HG03064 (cell line): ENCODE results near the gene TMEM72.

Source experiments
- ATAC-seq: cut with Tn5 transposase; IDR thresholded peaks from one replicate; pipeline ENCODE4 v1.9.1; 2021; ENCODE audit warnings: low read depth; ENCODE audit not compliant: unreplicated experiment

TMEM72 gene

GRCh38 chr10:44976352-44977198, 65.4 kb downstream of the TMEM72 start:
- no peak for ATAC-seq

- no peak for ATAC-seq
Observed at GRCh38 chr10:44977287-44978212, 66.4 kb downstream of the TMEM72 start.

DNA sequence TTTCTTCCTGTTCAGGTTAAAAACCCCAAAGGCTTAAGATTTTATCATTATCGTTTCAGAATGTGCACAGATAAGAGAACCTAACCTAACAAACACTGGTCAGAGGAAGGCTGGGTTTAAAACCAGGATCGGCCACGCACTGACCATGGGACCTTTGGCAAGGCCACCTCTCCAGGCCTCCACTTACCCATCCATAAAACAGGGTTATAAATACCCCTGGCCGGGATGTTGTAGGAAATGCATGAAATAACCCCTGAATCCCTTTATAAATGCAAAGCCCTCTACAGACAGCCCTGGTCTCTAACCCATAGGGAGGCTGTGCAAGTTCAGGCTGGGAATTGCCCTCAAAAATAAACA, 67.1 kb downstream of the TMEM72 start:
- ATAC-seq = no peak

- no peak for ATAC-seq
Observed at GRCh38 chr10:44978570-44979280, 67.6 kb downstream of the TMEM72 start, which contains the start of gene DEPP1. Gene DEPP1, minus strand, starts transcription at chr10:44978809. Its CDS starts 779 bp downstream, at chr10:44978030.

- ATAC-seq = no peak
Observed at GRCh38 chr10:44979281-44980191, 68.4 kb downstream of the TMEM72 start.

- no peak for ATAC-seq
Observed at GRCh38 chr10:44980309-44981171, 69.4 kb downstream of the TMEM72 start.

- peak; percentile 37 for ATAC-seq
Observed at GRCh38 chr10:44981172-44982113, 70.3 kb downstream of the TMEM72 start.

DNA sequence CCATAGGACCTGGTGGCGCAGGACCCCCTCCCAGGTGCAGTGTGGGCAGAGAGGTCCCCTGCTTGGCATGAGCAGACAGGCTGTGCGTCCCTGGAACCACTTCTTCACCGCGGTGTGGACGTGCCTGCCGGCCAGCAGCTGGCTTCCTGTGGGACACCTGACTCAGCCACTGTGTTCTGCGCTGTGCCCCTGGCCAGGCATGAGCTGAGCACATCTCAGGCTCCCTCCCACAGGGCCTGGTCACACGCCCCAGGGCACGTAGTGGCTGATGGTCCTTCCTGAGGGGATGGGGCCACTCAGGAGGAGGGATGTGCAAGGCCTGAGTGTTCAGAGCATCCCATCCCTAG, 71.0 kb downstream of the TMEM72 start:
- ATAC-seq = peak; percentile 34

GRCh38 chr10:44982496-44982895, 71.4 kb downstream of the TMEM72 start:
- no peak for ATAC-seq

DNA sequence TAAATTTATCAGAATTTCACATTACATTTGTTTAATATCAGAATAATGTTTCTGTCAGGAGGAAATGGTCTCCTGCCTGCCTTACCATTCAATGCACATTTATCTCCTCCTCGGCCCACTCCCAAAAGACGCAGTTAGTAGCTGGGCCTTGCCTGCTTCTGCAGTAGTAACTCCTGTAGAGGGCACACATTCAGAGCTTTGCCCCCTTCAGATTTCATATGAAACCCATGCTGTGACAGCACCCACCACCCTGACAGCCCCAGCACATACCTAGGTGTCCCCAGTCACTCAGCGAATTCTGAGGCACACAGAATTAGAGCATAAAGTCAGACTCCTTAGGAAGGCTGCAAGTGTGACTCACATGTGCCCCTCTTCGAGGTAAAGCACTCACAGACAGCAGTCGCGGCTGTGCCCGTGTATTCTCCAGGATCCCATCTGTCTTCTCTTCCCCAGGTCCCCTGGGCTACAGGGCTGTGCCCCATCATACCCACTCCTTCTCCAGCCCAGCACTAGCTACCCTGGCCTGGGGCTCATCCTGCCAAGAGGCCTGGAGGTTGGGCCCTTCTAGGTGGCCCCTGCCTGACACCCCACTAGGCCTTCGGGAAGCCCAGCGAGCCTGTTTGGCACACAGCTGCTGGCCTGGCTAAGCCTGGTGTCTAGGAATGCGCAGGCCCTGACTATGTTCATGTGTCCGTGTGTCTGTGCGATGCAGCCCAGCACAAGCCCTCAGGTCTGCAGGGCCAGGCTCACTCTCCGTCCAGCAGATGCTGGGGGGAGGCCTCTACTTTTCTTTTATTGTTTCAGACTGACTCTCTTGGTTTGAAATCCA, 72.1 kb downstream of the TMEM72 start:
- ATAC-seq = no peak

DNA sequence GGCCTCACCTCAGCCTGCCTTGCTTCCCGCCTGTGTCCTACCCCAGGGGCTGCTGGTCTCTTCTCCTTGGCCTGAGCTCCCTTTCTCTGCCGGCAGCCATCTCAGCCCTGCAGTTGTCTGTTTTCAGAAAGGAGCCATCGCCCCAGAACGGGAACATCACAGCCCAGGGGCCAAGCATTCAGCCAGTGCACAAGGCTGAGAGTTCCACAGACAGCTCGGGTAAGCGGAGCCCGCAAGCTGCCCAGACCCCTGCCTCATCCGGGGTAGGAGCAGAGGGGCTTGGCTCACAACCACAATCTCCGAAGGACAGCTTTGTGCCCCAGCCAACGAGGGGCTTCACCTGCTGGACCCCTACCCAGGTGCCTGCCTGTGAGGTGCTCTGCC, 72.8 kb downstream of the TMEM72 start:
- no peak for ATAC-seq

DNA sequence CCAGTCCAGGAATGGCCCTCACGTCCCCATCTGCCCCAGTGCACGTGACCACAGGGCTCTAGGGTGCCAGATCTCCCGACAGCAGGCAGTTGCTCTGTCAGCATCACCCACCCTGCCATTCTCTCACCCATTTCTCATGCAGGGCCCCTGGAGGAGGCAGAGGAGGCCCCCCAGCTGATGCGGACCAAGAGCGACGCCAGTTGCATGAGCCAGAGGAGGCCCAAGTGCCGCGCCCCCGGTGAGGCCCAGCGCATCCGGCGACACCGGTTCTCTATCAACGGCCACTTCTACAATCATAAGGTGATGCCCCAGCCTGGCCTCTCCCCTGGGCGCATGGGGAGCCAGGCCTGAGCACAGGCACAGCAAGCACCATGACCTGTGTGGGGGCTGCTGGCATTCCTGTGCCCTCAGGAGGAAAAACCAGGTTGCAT, 73.5 kb downstream of the TMEM72 start:
- no peak for ATAC-seq

DNA sequence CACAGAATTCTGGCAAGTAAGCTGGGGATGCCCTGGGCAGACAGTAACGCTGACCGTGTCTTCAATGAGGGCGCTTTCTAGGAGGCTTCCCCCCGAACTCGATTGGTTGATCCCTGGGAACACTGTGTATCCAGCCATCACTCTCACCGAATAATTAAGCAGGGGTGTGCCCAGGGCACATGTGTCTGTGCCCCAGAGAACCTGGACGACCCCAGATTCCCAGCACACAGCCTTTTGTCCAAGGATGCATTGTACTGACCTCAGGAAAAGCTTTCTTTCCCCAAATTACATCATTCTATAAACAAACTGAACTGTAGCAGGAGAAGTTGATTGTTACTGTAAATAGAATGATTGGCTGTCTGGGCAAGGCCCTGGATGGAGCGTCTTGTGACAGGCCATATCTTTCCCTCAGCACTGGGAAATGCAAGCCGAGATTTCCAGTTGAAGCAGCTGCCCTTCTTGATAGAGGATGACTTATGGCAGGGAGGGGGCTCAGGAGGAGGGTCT, 74.1 kb downstream of the TMEM72 start:
- no peak for ATAC-seq

DNA sequence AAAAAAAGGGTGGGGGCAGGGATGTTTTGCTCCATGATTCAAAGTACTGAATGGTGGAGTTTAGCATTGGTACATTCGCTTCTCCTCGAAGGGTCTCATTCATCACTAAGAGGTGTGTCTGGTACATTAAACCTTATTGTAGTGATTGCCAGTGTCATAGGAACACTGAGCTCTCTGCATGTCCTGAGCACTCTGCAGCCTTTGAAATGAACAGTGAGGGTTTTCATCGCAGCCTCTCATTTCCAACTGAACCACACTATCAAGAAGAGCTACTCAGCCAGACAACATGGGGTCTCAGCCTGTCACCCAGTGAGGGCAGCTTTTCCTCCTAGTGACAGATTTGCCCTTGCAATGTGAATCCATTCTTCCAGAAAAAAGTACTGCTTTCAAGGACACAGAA, 75.0 kb downstream of the TMEM72 start:
- no peak for ATAC-seq
